ENCODE results near the gene MYH7B. TPM values are rescaled to one million over a fixed set of nuclear protein-coding genes. Genes with fewer than 3 reads are reported as not detected.

The MYH7B gene
- polyA plus RNA-seq, 4 donors: 0.49 to 3.0 (median 1.4) TPM

GRCh38 chr20:34943808-34944567 lies 11.7 kb upstream of the MYH7B start:
- no peak for DNase-seq (ENCODE audit: low read depth in 4 of 4, low spot score in 2 of 4)

GRCh38 chr20:34945315-34946077 lies 10.2 kb upstream of the MYH7B start:
- no peak for DNase-seq (ENCODE audit: low read depth in 4 of 4, low spot score in 2 of 4)

- no peak for DNase-seq (ENCODE audit: low read depth in 4 of 4, low spot score in 2 of 4)
Measured at GRCh38 chr20:34946661-34947060, 9.0 kb upstream of the MYH7B start.

GRCh38 chr20:34947336-34947735 lies 8.3 kb upstream of the MYH7B start:
- DNase-seq (ENCODE audit: low read depth in 4 of 4, low spot score in 2 of 4): no peak

- DNase-seq (ENCODE audit: low read depth in 4 of 4, low spot score in 2 of 4): no peak
Measured at GRCh38 chr20:34948030-34948429, 7.6 kb upstream of the MYH7B start.

- DNase-seq (ENCODE audit: low read depth in 4 of 4, low spot score in 2 of 4): no peak
Measured at GRCh38 chr20:34949120-34949519, 6.5 kb upstream of the MYH7B start.

- DNase-seq (ENCODE audit: low read depth in 4 of 4, low spot score in 2 of 4): no peak
Measured at GRCh38 chr20:34951252-34951651, 4.4 kb upstream of the MYH7B start.

- no peak for DNase-seq (ENCODE audit: low read depth in 4 of 4, low spot score in 2 of 4)
Measured at GRCh38 chr20:34951652-34952051, 4.0 kb upstream of the MYH7B start.

GRCh38 chr20:34952671-34953070 lies 3.0 kb upstream of the MYH7B start:
- DNase-seq (ENCODE audit: low read depth in 4 of 4, low spot score in 2 of 4): peak in 1 of 4 donors; percentile 62

- DNase-seq (ENCODE audit: low read depth in 4 of 4, low spot score in 2 of 4): no peak
Measured at GRCh38 chr20:34953960-34954359, 1.7 kb upstream of the MYH7B start.

- peak in 1 of 4 donors; percentile 19 for DNase-seq (ENCODE audit: low read depth in 4 of 4, low spot score in 2 of 4)
Measured at GRCh38 chr20:34954904-34955230, 801 bp upstream of the MYH7B start.

- peak in 1 of 4 donors; percentile 11 for DNase-seq (ENCODE audit: low read depth in 4 of 4, low spot score in 2 of 4)
Measured at GRCh38 chr20:34956041-34956458, 382 bp downstream of the MYH7B start.

- no peak for DNase-seq (ENCODE audit: low read depth in 4 of 4, low spot score in 2 of 4)
Measured at GRCh38 chr20:34956751-34957472, 1.2 kb downstream of the MYH7B start.

GRCh38 chr20:34964486-34964885 lies 8.8 kb downstream of the MYH7B start:
- DNase-seq (ENCODE audit: low read depth in 4 of 4, low spot score in 2 of 4): no peak

- DNase-seq (ENCODE audit: low read depth in 4 of 4, low spot score in 2 of 4): no peak
Measured at GRCh38 chr20:34965051-34965450, 9.4 kb downstream of the MYH7B start.

GRCh38 chr20:34967421-34967820 lies 11.8 kb downstream of the MYH7B start:
- no peak for DNase-seq (ENCODE audit: low read depth in 4 of 4, low spot score in 2 of 4)

- DNase-seq (ENCODE audit: low read depth in 4 of 4, low spot score in 2 of 4): no peak
Measured at GRCh38 chr20:34968042-34968775, 12.5 kb downstream of the MYH7B start.

GRCh38 chr20:34970193-34970840 lies 14.6 kb downstream of the MYH7B start:
- no peak for DNase-seq (ENCODE audit: low read depth in 4 of 4, low spot score in 2 of 4)

- DNase-seq (ENCODE audit: low read depth in 4 of 4, low spot score in 2 of 4): no peak
Measured at GRCh38 chr20:34970846-34971560, 15.3 kb downstream of the MYH7B start.
